ENCODE data around the gene RALGDS.

RALGDS gene

GRCh38 chr9:133118568-133118967, 2.5 kb downstream of the RALGDS start:
- DNase-seq = no peak

GRCh38 chr9:133118179-133118520, 2.9 kb downstream of the RALGDS start:
- no peak for DNase-seq

- DNase-seq = no peak
Observed at GRCh38 chr9:133117271-133118178, 3.5 kb downstream of the RALGDS start.

GRCh38 chr9:133116346-133117231, 4.5 kb downstream of the RALGDS start:
- no peak for DNase-seq

- no peak for DNase-seq
Observed at GRCh38 chr9:133115604-133116345, 5.3 kb downstream of the RALGDS start.

GRCh38 chr9:133114886-133115603, 6.0 kb downstream of the RALGDS start:
- no peak for DNase-seq

GRCh38 chr9:133113949-133114885, 6.8 kb downstream of the RALGDS start:
- DNase-seq = no peak

- no peak for DNase-seq
Observed at GRCh38 chr9:133113163-133113948, 7.7 kb downstream of the RALGDS start.

- no peak for DNase-seq
Observed at GRCh38 chr9:133112663-133113026, 8.4 kb downstream of the RALGDS start.

GRCh38 chr9:133111808-133112662, 9.0 kb downstream of the RALGDS start:
- no peak for DNase-seq

- DNase-seq = no peak
Observed at GRCh38 chr9:133109931-133110650, 10.9 kb downstream of the RALGDS start.

- no peak for DNase-seq
Observed at GRCh38 chr9:133108794-133109641, 12.0 kb downstream of the RALGDS start.

GRCh38 chr9:133107961-133108793, 12.9 kb downstream of the RALGDS start:
- DNase-seq = no peak

- no peak for DNase-seq
Observed at GRCh38 chr9:133107245-133107722, 13.8 kb downstream of the RALGDS start.

- no peak for DNase-seq
Observed at GRCh38 chr9:133106511-133107244, 14.4 kb downstream of the RALGDS start.

GRCh38 chr9:133105461-133105770, 15.6 kb downstream of the RALGDS start:
- DNase-seq = no peak
